HG03442 (cell line): ENCODE measurements around the gene ANAPC4.
"Not testable (repeated sequence)": the region's sequence is repeated elsewhere in the genome, so short reads cannot be mapped to it uniquely, and the experiment has no call there.

Source experiments
- ATAC-seq: cut with Tn5 transposase; IDR thresholded peaks from one replicate; pipeline ENCODE4 v1.9.1; 2021; ENCODE audit warnings: mild to moderate bottlenecking, moderate library complexity; ENCODE audit not compliant: unreplicated experiment

Gene ANAPC4, protein sequence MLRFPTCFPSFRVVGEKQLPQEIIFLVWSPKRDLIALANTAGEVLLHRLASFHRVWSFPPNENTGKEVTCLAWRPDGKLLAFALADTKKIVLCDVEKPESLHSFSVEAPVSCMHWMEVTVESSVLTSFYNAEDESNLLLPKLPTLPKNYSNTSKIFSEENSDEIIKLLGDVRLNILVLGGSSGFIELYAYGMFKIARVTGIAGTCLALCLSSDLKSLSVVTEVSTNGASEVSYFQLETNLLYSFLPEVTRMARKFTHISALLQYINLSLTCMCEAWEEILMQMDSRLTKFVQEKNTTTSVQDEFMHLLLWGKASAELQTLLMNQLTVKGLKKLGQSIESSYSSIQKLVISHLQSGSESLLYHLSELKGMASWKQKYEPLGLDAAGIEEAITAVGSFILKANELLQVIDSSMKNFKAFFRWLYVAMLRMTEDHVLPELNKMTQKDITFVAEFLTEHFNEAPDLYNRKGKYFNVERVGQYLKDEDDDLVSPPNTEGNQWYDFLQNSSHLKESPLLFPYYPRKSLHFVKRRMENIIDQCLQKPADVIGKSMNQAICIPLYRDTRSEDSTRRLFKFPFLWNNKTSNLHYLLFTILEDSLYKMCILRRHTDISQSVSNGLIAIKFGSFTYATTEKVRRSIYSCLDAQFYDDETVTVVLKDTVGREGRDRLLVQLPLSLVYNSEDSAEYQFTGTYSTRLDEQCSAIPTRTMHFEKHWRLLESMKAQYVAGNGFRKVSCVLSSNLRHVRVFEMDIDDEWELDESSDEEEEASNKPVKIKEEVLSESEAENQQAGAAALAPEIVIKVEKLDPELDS

DNA sequence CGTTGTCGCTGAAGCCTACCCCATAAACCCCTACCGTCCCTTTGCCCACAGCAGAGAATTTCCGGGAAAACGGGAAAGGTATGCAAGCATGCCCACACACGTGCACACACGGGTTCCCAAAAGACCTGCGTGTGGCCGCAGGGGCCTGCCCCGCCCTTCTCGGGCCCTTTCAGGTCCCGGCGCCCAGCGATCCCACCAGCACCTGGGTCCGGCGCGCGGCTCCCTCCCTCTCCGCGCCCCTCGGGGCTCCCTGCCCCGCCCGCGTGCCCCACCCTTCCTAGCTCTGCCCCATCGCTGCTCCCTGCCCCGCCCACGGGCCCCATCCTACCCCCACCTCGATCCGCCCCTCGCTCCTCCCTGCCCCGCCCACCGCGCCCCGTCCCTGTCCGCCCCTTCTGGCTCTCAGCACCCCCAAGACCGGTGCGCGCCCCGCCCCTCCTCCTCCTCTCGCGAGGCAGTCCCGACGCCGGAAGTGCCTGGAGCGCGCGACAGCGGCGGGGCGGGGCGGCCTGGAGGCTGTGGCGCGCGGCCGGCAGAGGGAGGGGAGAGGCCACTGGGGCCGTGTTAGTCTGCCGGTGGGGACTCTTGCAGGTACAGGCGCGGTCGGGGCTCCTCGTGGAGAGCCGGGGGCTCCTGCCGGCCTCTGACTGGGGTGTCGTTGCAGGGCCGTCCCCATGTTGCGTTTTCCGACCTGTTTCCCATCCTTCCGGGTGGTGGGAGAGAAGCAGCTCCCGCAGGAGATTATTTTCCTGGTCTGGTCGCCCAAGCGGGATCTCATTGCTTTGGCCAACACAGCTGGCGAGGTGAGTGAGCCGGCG, at the start of gene ANAPC4:
ANAPC4 (plus strand) TSS at position 510 of the 818 bp plus-strand sequence; CDS start at position 675, 165 bp downstream.
- peak; percentile 96 for ATAC-seq

DNA sequence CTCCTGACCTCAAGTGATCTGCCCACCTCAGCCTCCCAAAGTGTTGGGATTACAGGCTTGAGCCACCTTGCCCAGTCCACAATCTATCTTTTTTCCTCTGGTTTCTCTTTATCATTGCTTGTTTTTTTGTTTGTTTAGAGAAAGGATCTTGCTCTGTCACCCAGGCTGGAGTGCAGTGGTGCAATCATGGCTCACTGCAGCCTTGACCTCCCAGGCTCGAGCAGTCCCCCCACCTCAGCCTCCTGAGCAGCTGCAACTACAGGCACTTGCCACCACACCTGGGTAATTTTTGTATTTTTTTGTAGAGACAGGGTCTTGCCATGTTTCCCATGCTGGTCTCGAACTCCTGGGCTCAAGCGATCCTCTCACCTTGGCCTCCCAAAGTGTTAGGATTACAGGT, 48.6 kb upstream of the ANAPC4 start:
- ATAC-seq, result not testable (repeated sequence)

DNA sequence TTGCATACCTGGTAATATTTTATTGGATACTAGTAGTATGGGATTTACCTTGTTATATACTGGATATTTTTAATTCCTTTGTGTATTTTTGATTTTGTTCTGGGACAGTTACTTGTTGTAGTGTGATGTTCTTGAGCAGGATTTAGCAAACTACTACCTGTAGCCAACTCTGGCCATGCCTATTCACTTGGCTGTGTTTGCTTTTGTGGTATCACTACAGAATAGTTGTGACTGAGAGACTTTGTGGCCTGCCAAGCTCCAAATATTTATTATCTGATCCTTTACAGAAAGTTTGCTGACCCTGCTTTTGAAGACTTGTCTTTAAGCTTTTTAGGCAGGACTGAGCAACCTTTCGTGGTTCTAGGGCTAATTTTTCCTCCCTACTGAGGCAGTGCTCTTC, 46.7 kb upstream of the ANAPC4 start:
- no peak for ATAC-seq

DNA sequence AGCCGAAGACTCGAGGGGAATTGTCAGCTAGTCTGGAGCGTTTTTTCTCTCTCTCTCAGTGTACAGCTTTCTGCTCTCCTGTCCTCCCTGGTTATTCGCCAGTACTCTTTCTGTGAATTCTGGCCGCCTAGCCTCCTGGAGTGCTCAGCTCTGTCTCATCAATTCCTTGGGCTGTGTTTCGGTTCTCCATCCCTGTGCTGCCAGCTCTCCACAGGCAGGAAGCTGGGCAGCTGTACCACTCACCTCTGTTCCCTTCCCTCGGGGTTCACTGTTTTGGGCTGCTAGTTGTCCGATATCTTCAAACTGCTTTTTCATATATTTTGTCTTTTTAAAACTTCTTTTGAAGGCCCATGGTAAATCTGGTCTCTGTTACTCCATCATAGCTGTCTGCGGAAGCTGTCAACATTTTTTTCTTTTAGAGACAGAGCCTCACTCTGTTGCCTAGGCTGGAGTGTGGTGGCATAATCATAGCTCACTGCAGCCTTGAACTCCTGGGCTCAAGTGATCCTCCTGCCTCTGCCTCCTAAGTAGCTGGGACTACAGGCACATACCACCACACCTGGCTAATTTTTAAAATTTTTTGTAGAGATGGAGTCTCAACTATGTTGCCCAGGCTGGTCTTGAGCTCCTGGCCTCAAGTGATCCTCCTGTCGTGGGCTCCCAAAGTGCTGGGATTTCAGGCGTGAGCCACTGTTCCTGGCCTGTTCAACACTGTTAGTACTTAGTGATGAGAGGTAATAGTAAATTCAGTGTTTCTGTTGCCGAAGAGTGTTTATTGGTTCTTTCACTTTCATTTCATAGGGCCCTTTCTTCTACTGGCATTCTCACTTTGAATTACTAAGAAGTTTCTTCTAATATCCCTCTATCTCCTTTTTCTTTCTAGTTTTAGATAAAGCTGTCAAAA, 45.9 kb upstream of the ANAPC4 start:
- peak; percentile 87 for ATAC-seq

DNA sequence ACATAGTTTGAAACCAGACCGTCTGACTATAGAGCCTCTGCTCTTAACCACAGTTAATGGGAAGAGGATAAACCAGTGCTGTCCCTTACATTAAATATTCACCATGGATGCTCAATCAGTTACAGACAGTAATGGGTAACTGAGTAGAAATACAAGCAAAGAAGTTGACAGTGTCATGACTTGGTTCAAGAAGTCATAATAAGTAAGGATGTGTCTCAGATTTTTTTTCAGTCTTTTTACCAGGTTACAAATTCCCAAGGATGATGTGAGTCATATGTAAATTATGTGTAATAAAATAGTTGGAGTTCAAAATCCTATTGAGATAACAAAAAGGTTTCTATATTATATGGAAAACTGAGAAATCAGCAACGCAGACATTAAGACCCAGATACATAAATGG, 33.4 kb upstream of the ANAPC4 start:
- no peak for ATAC-seq

DNA sequence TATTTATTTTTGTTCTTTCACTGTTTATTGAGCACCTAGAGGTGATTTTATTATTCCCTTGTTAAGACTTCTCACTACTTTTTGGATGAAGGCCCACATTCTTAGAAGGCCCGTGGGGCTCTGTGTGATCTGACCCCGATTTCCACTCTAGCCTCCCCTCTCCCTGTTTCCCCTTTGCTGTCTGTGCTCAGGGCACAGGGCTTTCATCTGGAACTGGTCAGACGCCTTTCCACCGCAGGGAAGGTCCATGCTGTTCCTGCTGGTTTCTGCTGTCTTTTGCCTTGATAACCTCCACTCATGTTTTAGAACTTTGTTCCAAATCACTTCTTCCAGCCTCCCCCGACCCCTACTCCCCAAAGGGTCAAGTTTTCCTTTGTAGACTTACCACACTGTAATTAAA, 31.3 kb upstream of the ANAPC4 start:
- ATAC-seq, result no peak

DNA sequence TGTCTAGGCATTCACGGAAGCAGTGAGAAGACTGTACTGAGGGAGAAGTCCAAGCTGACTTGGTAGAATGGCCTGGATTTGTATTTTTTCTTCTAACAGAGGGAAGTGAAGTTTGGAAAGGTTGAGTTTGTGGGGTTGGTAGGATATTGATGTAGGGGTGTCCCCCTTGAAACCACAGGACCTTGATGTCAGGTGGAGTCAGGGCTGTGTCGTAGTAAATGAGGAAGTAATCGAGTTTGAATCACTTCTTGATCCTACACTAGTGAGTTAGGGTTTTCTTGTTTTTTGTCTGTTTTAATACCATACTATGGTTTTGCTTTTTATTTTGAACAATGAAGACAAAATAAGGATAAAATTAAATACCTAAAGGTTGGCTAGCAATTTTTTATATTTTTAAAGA, 30.1 kb upstream of the ANAPC4 start:
- ATAC-seq, result peak; percentile 82

DNA sequence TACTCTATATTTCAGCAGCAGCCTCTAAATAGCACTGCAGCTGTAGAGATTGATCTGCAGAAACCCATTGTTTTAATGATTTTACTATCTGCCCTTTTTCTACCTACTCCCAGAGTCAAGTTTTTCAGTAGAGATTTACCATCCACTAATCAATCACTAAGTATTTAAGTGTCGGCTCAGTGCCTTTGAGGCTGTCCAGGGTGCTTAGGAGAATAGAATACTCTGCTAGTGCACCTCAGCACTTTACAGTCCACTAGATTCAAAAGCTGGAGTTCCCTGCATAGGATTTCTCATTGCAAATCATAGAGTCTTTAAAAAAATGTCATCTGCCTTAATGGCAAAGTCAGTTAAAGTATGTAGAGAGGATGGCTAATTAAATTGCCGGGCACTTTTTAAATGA, 29.6 kb upstream of the ANAPC4 start:
- no peak for ATAC-seq

DNA sequence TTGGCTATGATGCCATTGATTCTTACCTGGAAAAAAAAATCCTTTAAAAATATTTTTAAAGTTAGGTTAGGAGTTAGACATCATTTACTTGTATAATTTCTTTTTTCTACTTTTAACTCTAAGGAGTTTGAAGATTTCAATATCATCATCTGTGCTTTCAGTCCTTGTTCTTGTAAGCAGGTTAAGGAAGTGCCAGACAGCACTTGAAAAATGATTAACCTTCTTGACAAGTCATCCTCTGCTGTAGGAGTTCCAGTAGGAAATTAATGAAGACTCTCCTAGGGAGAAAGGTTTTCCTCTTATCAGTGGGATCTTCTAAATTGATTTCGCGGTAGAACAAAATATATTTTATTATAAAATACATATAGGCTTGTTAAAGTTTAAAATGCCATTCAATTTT, 29.1 kb upstream of the ANAPC4 start:
- no peak for ATAC-seq

DNA sequence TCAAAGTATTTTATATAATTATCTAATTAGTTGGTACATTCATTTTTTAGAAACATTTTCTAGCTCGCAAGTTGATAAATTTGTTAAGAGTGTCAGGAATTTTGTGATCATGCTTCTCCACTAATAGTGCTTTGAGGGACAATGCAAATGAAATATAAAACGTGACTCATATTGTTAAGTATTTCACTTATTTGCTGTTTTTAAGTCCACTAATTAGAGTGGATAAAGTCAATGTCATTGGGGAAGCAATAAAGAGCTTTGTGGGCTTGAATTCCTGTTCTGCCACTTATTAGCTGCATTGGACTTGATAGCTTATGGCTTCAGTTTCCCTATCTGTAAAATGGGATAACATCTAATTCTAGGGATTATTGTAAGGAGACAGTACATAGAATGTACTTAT, 26.5 kb upstream of the ANAPC4 start:
- ATAC-seq, result no peak

DNA sequence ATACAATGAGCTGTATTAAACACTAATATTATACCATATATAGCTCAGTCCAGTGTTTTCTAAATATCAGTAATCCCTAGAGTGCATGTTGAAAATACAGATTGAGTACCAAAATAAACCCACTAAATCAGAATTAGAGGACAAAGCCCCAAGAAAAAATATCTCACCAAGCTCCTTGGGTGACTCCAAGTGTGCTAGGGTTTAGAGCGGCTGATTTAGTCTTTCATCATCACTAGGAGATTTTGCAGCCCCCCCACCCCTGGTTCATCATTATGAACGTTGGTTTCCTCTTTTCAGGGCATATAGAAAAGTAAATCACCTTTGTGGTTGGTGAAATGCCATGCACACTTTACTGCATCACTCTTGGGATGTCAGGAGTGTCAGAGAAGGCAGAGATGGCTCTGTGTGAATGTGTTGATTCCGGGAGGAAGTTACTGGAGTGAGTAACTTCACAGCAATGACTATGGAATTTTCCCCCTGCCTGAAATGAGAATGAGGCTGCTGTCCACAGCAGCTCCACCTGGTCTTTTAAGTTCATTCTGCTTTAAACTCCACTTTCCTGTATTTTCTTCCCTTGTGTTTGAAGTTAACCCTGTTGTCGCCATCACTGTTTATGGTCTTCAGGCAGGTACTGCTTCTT, 25.2 kb upstream of the ANAPC4 start:
- ATAC-seq, result no peak

DNA sequence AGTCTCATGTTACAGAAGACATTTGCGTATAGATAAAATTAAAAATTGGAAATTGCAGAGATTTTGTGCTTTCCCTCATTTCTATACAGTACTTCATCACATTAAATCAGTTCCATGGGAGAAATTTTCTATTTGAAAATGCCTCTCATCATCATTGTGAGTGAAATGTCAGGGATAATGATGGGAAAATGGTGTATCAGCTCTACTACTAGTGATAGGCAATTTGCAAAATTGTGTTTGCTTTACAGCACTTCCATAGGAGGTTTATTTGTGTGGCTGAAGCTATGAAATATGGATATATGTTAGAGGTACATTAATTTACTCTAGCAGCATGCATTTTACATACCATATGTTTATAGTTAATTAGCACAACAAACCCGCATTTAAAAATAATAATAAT, 21.0 kb upstream of the ANAPC4 start:
- ATAC-seq, result no peak

DNA sequence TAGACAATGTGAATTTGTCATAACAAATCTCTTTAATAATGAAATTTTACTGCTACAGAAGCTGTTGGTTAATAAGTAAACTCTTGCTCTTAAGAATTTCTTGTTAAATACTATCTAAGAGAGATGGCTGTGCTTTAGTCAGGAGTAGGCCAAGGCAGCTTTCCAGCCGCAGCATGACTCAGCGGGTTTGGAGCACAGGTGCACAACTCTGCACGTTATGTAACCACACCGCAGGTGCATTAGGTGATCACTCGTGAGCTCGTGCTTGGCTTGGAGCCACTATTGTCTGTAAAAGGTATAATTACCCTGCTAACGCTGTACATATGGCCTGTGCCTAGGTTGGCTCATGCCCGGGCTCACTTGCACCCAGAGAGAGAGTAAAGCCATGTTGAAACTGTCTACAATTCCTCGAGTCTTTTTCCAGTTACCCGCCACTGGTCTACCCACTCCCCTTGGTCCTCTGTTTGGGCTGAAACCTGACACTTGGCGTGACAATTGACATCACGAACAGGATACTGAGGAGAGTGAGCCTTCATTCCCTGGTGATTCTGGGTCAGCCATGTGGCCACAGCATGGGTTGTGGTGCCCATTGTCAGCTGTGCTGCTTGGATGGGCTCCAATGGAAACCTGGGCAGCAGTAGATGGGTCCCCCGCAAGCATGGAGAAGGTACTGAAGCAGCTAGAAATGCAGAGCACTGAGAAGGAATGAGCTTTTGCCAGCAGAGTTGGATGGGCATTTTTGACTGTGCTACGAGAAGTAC, 18.4 kb upstream of the ANAPC4 start:
- no peak for ATAC-seq

DNA sequence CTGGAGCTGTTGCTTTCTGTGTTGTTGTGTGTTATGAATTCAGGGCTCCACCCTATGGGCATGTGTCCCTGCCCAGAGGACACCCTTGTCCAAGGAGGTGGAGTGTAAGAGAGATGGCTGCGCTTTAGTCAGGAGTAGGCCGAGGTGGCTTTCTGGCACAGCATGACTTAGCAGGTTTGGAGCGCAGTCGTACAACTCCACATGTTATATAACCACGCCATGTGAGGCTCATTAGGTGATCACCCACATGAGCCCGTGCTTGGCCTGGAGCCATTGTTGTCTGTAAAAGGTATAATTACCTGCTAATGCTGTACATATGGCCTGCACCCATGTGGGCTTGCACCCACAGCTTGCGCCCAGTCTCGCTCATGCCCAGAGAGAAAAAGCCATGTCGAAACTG, 15.8 kb upstream of the ANAPC4 start:
- no peak for ATAC-seq

DNA sequence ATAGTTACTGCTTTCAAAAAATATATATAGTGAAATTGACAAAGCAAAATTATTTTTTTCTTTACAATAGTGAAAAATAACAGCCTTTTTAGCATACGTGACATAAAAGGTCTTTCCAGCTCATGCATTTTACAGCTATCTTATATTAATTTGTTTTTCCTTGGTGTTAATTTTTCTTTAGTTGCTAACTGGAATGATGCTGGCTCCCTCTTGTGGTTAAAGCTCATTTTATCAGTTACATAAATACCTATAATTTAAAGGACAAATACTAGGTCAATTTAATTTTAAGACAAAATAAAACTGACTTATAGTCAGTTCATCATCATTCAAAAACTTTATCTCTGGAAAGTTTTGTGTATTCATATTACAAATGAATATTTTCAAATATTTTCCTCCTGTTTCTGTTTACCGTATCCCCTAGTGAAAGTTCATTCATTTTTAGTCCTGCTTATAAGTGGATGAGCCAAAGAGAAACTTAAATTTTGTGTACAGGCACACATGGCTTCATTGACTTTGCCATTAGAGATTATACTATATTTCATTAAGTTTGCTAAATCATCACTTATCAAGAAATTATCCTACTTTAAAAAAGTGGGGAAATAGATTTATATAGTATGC, 9.9 kb upstream of the ANAPC4 start:
- ATAC-seq, result no peak

DNA sequence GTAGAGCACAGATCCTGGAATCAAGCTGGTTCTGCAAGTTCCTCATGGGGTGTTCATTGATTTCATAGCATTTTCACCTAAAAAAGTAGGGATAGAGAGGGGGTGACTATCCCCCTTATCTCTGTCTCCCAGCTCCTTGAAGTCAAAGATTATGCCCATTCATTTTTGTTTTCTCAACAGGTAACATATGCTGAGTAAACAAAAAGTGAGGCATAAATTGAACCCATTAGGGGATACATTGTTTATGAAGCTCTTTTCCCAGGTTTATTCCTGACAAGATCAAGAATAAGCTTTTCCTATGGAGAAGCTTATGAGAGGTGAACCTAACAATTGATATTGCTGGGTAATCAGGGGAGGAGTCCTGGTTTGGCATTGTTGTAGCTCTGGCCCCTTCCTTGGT, 9.2 kb upstream of the ANAPC4 start:
- ATAC-seq, result no peak

DNA sequence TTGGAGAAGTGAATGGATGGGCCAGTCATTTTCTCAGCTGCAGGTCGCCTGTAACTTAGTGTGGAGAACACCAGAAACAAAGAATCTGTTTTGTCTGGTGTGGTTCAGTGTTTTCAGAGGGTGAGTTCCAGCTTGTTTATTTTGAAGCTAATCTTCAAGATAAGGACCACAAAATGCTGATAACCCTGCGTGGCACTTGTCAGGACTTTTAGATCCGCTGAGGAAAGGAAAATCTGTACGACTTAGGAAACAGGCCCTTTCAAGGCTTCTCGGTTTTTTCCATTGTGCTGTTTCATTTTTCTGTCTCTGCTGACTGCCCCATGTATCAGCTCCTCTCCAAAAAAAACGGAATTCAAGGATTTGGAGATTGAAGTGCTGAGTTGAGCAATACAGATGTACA, 8.7 kb upstream of the ANAPC4 start:
- ATAC-seq, result no peak

DNA sequence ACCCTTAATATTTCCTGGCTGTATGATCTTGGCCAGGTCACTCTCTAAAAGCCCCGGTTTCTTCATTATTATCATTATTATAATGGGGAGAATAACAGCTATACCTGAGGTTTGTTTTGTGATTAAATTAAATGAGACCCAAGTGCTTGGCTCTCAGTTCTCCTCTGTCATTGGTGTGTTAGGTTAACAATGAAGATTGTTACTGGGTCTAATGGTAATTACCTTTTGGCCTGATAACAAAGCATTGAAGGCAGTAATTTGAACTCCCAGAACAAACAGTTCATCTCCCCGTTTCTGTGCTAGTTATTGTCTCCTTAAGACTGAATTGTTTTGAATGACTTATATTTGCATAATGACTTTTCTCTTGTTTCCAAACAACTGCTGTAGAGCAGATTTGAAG, 6.8 kb upstream of the ANAPC4 start:
- no peak for ATAC-seq

DNA sequence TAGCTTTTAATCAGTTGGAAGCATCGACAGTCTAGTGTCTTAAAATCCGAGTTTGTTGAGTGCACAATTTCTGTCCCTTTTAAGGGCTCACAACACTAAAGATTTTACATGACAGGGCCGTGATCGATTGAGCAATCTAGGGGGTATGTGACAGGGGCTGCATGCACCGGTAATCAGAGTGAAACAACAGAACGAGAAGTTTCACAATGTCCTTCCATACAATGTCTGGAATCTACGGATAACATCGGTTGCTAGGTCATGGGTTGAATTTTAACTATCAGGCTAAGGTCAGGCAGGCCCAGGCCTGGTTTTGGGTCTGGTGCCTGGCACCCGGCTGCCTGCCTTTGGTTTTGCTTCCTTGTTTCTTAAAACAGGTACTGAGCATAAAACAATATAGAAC, 4.5 kb upstream of the ANAPC4 start:
- not testable (repeated sequence) for ATAC-seq
